Loucy (cell line): ENCODE results near the gene UBFD1.

Source experiments
- CTCF ChIP-seq: fragments of 200-600 bp; sonication (generic); conservative IDR thresholded peaks from 2 replicates; pipeline ENCODE4 v1.5.1; 2014; ENCODE audit warnings: mild to moderate bottlenecking, antibody characterized with exemption, low read length
- EZH2phosphoT487 ChIP-seq: fragments of 200-600 bp; IDR thresholded peaks from 2 replicates; pipeline ENCODE4 v1.6.1; 2018; ENCODE audit warnings: antibody characterized with exemption, mild to moderate bottlenecking, moderate library complexity, borderline replicate concordance

DNA sequence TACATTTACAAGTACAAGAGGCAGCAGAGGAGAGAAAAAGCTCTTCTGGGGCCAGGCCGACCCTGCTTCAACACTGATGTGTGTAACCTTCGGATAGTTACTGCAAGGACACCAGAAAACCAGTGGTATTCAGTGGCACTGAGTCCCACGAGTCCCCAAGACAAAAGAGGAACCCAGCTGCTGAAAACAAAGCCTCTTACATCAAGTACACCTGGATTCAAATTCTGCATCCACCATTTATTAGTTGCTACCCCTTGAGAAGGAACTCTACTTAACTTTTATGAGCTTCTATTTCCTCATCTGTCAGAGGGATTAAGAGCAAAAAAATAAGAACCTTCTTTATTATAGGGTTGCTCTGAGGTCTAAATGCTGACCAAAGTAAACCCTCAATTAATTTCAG lies 3.0 kb upstream of the UBFD1 start:
- TF ChIP-seq CTCF (no peak), EZH2phosphoT487 (no peak)
